GM12864 (cell line): ENCODE data around the gene RNF25.

Experiments used
- DNase-seq: peaks from one replicate; pipeline ENCODE4 v3.0.0-alpha.2; 2011; ENCODE audit warnings: low read depth
- H3K4me3 ChIP-seq: 2 replicates; pipeline ENCODE4 v1.5.1; 2011; ENCODE audit warnings: mild to moderate bottlenecking, low read depth, low read length, control low read depth
- TF ChIP-seq, protein P1 (sequence below): IDR thresholded peaks from 2 replicates; pipeline ENCODE4 v1.5.1; 2011; ENCODE audit warnings: low read depth, mild to moderate bottlenecking, moderate library complexity, low read length, control low read depth, inconsistent platforms; ENCODE audit errors: missing control alignments

Gene RNF25

DNA sequence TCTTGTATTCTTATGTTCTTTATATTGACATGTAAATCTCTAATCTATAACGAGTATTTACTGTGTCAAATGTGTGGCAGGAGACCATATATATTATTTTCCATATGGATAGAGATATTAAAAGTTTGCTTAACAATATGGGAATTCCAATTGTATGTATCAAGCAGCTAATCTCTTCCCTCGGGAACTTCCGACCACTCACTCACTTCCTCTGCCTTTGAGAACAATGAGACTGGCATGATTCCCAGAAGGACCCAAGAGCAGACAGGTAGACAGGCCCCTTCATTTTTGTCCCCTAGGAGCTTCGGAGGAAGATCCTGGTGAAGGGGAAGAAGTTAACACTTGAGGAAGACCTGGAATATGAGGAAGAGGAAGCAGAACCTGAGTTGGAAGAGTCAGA is 40.0 kb downstream of the RNF25 start:
- no peak for DNase-seq
- H3K4me3 ChIP-seq, result no peak overlapping the region
- TF ChIP-seq, protein P1, sequence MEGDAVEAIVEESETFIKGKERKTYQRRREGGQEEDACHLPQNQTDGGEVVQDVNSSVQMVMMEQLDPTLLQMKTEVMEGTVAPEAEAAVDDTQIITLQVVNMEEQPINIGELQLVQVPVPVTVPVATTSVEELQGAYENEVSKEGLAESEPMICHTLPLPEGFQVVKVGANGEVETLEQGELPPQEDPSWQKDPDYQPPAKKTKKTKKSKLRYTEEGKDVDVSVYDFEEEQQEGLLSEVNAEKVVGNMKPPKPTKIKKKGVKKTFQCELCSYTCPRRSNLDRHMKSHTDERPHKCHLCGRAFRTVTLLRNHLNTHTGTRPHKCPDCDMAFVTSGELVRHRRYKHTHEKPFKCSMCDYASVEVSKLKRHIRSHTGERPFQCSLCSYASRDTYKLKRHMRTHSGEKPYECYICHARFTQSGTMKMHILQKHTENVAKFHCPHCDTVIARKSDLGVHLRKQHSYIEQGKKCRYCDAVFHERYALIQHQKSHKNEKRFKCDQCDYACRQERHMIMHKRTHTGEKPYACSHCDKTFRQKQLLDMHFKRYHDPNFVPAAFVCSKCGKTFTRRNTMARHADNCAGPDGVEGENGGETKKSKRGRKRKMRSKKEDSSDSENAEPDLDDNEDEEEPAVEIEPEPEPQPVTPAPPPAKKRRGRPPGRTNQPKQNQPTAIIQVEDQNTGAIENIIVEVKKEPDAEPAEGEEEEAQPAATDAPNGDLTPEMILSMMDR, result no peak

DNA sequence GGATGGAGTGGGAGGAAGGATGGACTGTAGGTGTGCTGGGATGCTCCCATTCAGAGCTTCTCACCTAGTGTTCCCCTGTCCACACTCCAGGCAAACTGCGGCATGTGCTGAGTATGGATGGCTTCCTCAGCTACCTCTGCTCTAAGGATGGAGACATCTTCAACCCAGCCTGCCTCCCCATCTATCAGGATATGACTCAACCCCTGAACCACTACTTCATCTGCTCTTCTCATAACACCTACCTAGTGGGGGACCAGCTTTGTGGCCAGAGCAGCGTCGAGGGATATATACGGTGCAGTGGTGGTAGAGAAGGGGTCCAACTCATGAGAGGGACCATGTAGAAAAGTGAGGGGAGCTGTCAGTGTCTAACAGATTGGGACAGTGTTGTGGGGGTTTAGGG is 43.9 kb downstream of the RNF25 start:
- TF ChIP-seq, protein P1, result no peak
- DNase-seq, result no peak
- no peak overlapping the region for H3K4me3 ChIP-seq

DNA sequence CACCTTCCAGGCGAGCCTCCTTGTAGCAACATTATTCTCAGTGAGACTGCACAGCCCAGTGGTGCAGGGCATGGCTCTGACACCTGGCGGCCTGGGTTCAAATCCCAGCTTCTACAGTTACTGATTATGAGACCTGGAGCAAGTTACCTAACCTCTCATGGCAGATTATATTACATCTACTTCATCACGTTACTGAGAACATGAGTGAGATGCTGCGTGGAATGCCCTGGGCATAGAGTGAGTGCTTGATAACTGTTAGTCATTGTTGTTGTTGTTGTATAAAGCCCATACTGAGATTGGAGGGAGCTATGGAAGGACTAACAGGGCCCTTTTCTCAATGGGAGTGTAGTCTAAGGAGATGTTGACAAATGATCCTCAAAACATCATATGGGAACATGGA is 45.4 kb downstream of the RNF25 start:
- no peak for DNase-seq
- H3K4me3 ChIP-seq, result no peak overlapping the region
- TF ChIP-seq, protein P1, result no peak

DNA sequence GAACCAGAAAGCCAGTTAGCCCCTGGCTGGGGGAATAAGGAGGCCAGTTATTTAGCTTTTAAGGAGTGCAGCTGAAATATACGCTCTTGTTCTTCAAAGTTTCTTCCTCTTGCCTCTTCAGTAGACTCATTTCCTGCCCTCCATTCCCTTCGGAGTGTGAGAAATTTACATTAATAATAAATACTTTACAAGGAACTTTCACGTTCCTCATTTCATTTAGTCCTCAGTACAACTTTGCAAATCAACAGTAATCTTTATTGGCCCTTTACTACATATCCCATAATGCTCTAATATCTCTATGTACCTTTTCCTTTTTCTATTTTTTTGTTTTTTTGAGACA is 48.5 kb downstream of the RNF25 start:
- DNase-seq, result no peak
- TF ChIP-seq, protein P1, result no peak
- no peak overlapping the region for H3K4me3 ChIP-seq

DNA sequence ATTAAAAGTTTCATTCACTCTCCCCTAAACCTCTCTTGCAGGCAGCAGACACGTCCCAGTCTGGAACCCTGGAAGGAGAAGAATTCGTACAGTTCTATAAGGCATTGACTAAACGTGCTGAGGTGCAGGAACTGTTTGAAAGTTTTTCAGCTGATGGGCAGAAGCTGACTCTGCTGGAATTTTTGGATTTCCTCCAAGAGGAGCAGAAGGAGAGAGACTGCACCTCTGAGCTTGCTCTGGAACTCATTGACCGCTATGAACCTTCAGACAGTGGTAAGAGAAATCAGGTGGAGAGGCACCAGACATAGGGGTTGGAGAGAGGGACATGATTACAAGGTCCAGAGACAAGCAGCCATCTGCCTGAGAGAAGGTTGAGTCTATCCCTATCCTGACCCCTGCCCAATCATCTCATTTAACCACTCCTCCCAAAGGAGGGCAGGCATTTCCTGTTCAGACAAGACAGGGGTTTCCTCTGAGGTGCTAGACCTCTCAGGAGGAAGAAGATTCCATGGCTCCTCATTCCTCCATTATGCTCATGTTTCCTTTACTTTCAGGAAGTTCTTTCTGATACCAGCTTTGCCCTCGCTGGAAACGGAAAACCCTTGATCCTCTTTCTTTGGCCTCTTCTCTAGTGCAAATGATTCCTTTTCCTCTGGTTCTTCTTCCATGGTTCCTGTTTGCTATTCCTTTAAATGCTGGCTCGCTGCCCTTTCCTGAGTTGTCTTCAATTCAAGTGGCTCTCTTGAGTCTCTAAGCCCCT is 49.0 kb downstream of the RNF25 start:
- no peak overlapping the region for H3K4me3 ChIP-seq
- no peak for DNase-seq
- TF ChIP-seq, protein P1, result no peak

DNA sequence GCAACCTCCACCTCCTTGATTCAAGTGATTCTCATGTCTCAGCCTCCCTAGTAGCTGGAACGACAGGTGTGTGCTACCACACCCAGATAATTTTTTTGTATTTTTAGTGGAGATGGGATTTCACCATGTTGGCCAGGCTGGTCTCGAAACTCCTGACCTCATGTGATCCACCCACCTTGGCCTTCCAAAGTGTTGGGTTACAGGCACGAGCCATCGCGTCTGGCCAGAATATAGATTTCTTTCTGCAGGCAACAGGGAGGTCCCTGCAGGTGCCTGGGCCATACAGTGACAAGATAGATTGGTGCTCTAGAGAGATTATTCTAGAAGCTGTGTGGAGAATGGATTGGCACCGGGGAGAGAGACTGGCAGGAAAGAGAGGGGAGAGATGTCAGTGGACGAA is 50.8 kb downstream of the RNF25 start:
- no peak overlapping the region for H3K4me3 ChIP-seq
- DNase-seq, result no peak
- TF ChIP-seq, protein P1, result no peak
